Measurements from ENCODE around the gene FBRS. TPM values are rescaled to one million over a fixed set of nuclear protein-coding genes. Genes with fewer than 3 reads are reported as not detected.

FBRS gene
- total and polyA plus RNA-seq, 2 of the 13 experiments (the other 11 are each of a cell fraction or from before 2014, with no cell fraction given): 13.7 to 16.2 TPM

- TF ChIP-seq ZNF512 (CRISPR knock-in tag; IDR thresholded peaks at IDR 0.05) (no peak), ZNF570 (CRISPR knock-in tag; IDR thresholded peaks at IDR 0.05; ENCODE audit: borderline replicate concordance) (no peak), ZNF552 (CRISPR knock-in tag; IDR thresholded peaks at IDR 0.05; ENCODE audit: borderline replicate concordance) (no peak), E2F1 (CRISPR knock-in tag; IDR thresholded peaks at IDR 0.05) (no peak), RBFOX2 (IDR thresholded peaks at IDR 0.05; ENCODE audit: low read depth, low read length) (no peak), UBTF (CRISPR knock-in tag; IDR thresholded peaks at IDR 0.05) (peak; percentile 58; the same call in 1 of the 2 replicates), DDIT3 (CRISPR knock-in tag; IDR thresholded peaks at IDR 0.05) (no peak), PAWR (CRISPR knock-in tag; IDR thresholded peaks at IDR 0.05; ENCODE audit: borderline replicate concordance) (no peak), MBD4 (IDR thresholded peaks at IDR 0.05; ENCODE audit: borderline replicate concordance, low read length) (no peak), ZNF256 (CRISPR knock-in tag; conservative IDR thresholded peaks at IDR 0.05) (no peak), GATAD1 (CRISPR knock-in tag; IDR thresholded peaks at IDR 0.05) (peak; percentile 68), ZNF777 (CRISPR knock-in tag; IDR thresholded peaks at IDR 0.05) (no peak), ZNF563 (CRISPR knock-in tag; IDR thresholded peaks at IDR 0.05) (0 out of 2 replicates have a peak, but pooled peaks have one; percentile 42), ZNF136 (CRISPR knock-in tag; IDR thresholded peaks at IDR 0.05; ENCODE audit: low read depth) (no peak), ZBTB21 (CRISPR knock-in tag; IDR thresholded peaks at IDR 0.05) (no peak), JDP2 (CRISPR knock-in tag; IDR thresholded peaks at IDR 0.05; ENCODE audit: borderline replicate concordance) (no peak), FOXA3 (CRISPR knock-in tag; IDR thresholded peaks at IDR 0.05) (0 out of 2 replicates have a peak, but pooled peaks have one; percentile 29), ZNF781 (CRISPR knock-in tag; IDR thresholded peaks at IDR 0.05; ENCODE audit: borderline replicate concordance, not compliant biosample characterization) (no peak), ZC3H4 (CRISPR knock-in tag; IDR thresholded peaks at IDR 0.05; ENCODE audit: borderline replicate concordance) (no peak), RARG (CRISPR knock-in tag; IDR thresholded peaks at IDR 0.05; ENCODE audit: low read depth) (no peak), ZNF253 (CRISPR knock-in tag; IDR thresholded peaks at IDR 0.05; ENCODE audit: borderline replicate concordance) (no peak), CENPBD1 (CRISPR knock-in tag; IDR thresholded peaks at IDR 0.05; ENCODE audit: borderline replicate concordance, low read depth) (no peak), PPARG (CRISPR knock-in tag; conservative IDR thresholded peaks at IDR 0.05) (no peak), NR2F2 (IDR thresholded peaks at IDR 0.05; ENCODE audit: borderline replicate concordance, low read depth) (no peak), ZNF567 (CRISPR knock-in tag; IDR thresholded peaks at IDR 0.05; ENCODE audit: borderline replicate concordance) (no peak)
Measured at GRCh38 chr16:30615358-30616091, 42.7 kb upstream of the FBRS start (continued).
